ENCODE data around the gene YTHDF1.

The YTHDF1 gene

GRCh38 chr20:63214514-63214913 is 1.4 kb downstream of the YTHDF1 start:
- Histone ChIP-seq H3K27ac (ENCODE audit: low read depth, low read length) (no peak overlapping the region), H3K9ac (ENCODE audit: low read length in 5 of 5) (peak overlapping the region in 3 of 5 donors; percentile 78 to 88 (median 83))

DNA sequence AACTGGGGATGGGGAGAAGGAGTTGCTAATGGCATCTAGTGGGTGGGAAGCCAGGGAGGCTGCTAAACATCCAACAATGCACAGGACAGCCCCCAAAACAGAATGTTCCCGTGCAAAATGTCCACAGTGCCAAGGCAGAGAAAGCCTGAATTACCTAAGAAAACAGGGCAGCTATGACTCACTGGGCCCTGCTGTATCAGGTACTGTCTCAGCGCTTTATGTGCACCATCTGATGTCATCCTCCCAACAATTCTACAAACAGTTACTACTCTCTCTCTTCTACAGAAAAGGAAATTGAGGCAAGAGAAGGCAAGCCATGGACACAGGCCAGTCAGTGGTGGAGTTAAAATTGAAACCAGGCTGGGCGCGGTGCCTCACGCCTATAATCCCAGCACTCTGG is 3.1 kb downstream of the YTHDF1 start:
- H3K27ac ChIP-seq (ENCODE audit: low read depth, low read length): no peak overlapping the region
- peak overlapping the region in 1 of 5 donors; percentile 68 for H3K9ac ChIP-seq (ENCODE audit: low read length in 5 of 5)
- peaks cover 4 to 51% (median 36%) of the 10 kb centered on the region in 5 donors for H3K4me1 ChIP-seq (ENCODE audit: control insufficient read depth in 5 of 5, insufficient read depth in 5 of 5, low read length in 5 of 5)
- no peaks in the 10 kb centered on the region for H3K9me3 ChIP-seq (ENCODE audit: control insufficient read depth in 5 of 5, low read length in 5 of 5)
- no peaks in the 10 kb centered on the region for H3K27me3 ChIP-seq (ENCODE audit: control insufficient read depth in 5 of 5, insufficient read depth in 4 of 5, low read length in 5 of 5)
- H3K36me3 ChIP-seq (ENCODE audit: control insufficient read depth in 5 of 5, insufficient read depth in 5 of 5, low read length in 5 of 5): peaks cover 0 to 56% (median 48%) of the 10 kb centered on the region in 5 donors
- H3K4me3 ChIP-seq (ENCODE audit: low read depth in 1 of 5, low read length in 5 of 5): no peak overlapping the region

More at GRCh38 chr20:63214514-63214913, 1.4 kb downstream of the YTHDF1 start:
- Histone ChIP-seq H3K9me3 (ENCODE audit: control insufficient read depth in 5 of 5, low read length in 5 of 5) (no peaks in the 10 kb centered on the region), H3K4me3 (ENCODE audit: low read depth in 1 of 5, low read length in 5 of 5) (peak overlapping the region in 4 of 5 donors; percentile 71 to 87 (median 80)), H3K36me3 (ENCODE audit: control insufficient read depth in 5 of 5, insufficient read depth in 5 of 5, low read length in 5 of 5) (peaks cover 0 to 42% (median 36%) of the 10 kb centered on the region in 5 donors), H3K27me3 (ENCODE audit: control insufficient read depth in 5 of 5, insufficient read depth in 4 of 5, low read length in 5 of 5) (peaks cover 0 to 8% (median 4%) of the 10 kb centered on the region in 5 donors), H3K4me1 (ENCODE audit: control insufficient read depth in 5 of 5, insufficient read depth in 5 of 5, low read length in 5 of 5) (peaks cover 4 to 48% (median 36%) of the 10 kb centered on the region in 5 donors)

- peaks cover 0 to 59% (median 52%) of the 10 kb centered on the region in 5 donors for H3K36me3 ChIP-seq (ENCODE audit: control insufficient read depth in 5 of 5, insufficient read depth in 5 of 5, low read length in 5 of 5)
These were observed 3.6 kb downstream of the YTHDF1 start for GRCh38 chr20:63212393-63212730.

GRCh38 chr20:63210011-63210605 is 5.8 kb downstream of the YTHDF1 start:
- no peaks in the 10 kb centered on the region for H3K9me3 ChIP-seq (ENCODE audit: control insufficient read depth in 5 of 5, low read length in 5 of 5)
- no peak overlapping the region for H3K27ac ChIP-seq (ENCODE audit: low read depth, low read length)
- H3K9ac ChIP-seq (ENCODE audit: low read length in 5 of 5): peak overlapping the region in 1 of 5 donors; percentile 27
- H3K36me3 ChIP-seq (ENCODE audit: control insufficient read depth in 5 of 5, insufficient read depth in 5 of 5, low read length in 5 of 5): peaks cover 0 to 74% (median 69%) of the 10 kb centered on the region in 5 donors
- H3K4me3 ChIP-seq (ENCODE audit: low read depth in 1 of 5, low read length in 5 of 5): no peak overlapping the region
- no peaks in the 10 kb centered on the region for H3K27me3 ChIP-seq (ENCODE audit: control insufficient read depth in 5 of 5, insufficient read depth in 4 of 5, low read length in 5 of 5)
- peaks cover 3 to 45% (median 27%) of the 10 kb centered on the region in 5 donors for H3K4me1 ChIP-seq (ENCODE audit: control insufficient read depth in 5 of 5, insufficient read depth in 5 of 5, low read length in 5 of 5)

More at GRCh38 chr20:63212393-63212730, 3.6 kb downstream of the YTHDF1 start:
- H3K4me3 ChIP-seq (ENCODE audit: low read depth in 1 of 5, low read length in 5 of 5): no peak overlapping the region
- H3K9ac ChIP-seq (ENCODE audit: low read length in 5 of 5): peak overlapping the region in 1 of 5 donors; percentile 68
- H3K27ac ChIP-seq (ENCODE audit: low read depth, low read length): no peak overlapping the region
- no peaks in the 10 kb centered on the region for H3K9me3 ChIP-seq (ENCODE audit: control insufficient read depth in 5 of 5, low read length in 5 of 5)
- H3K4me1 ChIP-seq (ENCODE audit: control insufficient read depth in 5 of 5, insufficient read depth in 5 of 5, low read length in 5 of 5): peaks cover 4 to 51% (median 36%) of the 10 kb centered on the region in 5 donors
- H3K27me3 ChIP-seq (ENCODE audit: control insufficient read depth in 5 of 5, insufficient read depth in 4 of 5, low read length in 5 of 5): no peaks in the 10 kb centered on the region

- peaks cover 3 to 33% (median 19%) of the 10 kb centered on the region in 5 donors for H3K4me1 ChIP-seq (ENCODE audit: control insufficient read depth in 5 of 5, insufficient read depth in 5 of 5, low read length in 5 of 5)
- H3K27ac ChIP-seq (ENCODE audit: low read depth, low read length): no peak overlapping the region
- peaks cover 4 to 85% (median 82%) of the 10 kb centered on the region in 5 donors for H3K36me3 ChIP-seq (ENCODE audit: control insufficient read depth in 5 of 5, insufficient read depth in 5 of 5, low read length in 5 of 5)
- H3K9ac ChIP-seq (ENCODE audit: low read length in 5 of 5): peak overlapping the region in 1 of 5 donors; percentile 14
- H3K9me3 ChIP-seq (ENCODE audit: control insufficient read depth in 5 of 5, low read length in 5 of 5): no peaks in the 10 kb centered on the region
- H3K27me3 ChIP-seq (ENCODE audit: control insufficient read depth in 5 of 5, insufficient read depth in 4 of 5, low read length in 5 of 5): no peaks in the 10 kb centered on the region
- H3K4me3 ChIP-seq (ENCODE audit: low read depth in 1 of 5, low read length in 5 of 5): no peak overlapping the region
These were observed 7.5 kb downstream of the YTHDF1 start for GRCh38 chr20:63208346-63208909.

DNA sequence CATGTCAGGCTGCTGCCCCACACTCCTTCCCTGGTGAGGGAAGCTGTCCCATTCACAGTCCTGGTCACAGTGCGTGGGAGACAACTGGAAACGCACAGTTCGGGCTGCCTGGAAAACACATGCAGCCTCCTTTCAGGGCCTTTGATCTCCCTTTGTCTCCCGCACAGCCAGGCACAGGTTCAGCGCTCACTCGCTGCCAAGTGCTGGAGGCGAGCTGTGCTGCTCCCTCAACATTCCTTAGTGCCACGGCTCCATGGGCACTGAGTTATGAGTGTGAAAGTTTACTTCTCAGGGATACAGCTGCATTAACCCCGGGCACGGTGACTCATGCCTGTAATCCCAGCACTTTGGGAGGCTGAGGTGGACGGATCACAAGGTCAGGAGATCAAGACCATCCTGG is 9.1 kb downstream of the YTHDF1 start:
- Histone ChIP-seq H3K36me3 (ENCODE audit: control insufficient read depth in 5 of 5, insufficient read depth in 5 of 5, low read length in 5 of 5) (peaks cover 4 to 86% (median 82%) of the 10 kb centered on the region in 5 donors), H3K9ac (ENCODE audit: low read length in 5 of 5) (no peak overlapping the region), H3K27ac (ENCODE audit: low read depth, low read length) (no peak overlapping the region), H3K27me3 (ENCODE audit: control insufficient read depth in 5 of 5, insufficient read depth in 4 of 5, low read length in 5 of 5) (no peaks in the 10 kb centered on the region), H3K4me1 (ENCODE audit: control insufficient read depth in 5 of 5, insufficient read depth in 5 of 5, low read length in 5 of 5) (peaks cover 0 to 20% (median 5%) of the 10 kb centered on the region in 5 donors), H3K4me3 (ENCODE audit: low read depth in 1 of 5, low read length in 5 of 5) (no peak overlapping the region), H3K9me3 (ENCODE audit: control insufficient read depth in 5 of 5, low read length in 5 of 5) (no peaks in the 10 kb centered on the region)

DNA sequence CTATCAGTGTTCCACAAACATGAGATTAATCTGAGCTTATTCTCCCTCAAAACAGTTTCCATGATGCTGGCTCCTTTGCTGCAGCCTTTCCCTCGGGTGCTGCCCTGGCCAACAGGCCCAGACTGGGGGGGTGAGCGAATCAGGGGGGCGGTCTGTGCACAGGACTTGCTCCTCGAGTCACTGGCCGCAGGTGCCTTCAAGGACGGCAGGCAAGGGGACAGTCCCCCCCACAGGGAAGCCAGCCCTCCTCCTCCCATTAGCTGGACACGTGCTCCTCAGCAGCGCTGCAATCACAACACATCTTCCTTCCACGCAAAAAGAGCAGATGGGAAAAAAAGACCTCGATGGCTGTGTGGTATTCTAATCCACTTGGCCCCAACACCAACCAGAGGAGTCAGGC is 10.0 kb downstream of the YTHDF1 start:
- Histone ChIP-seq H3K27ac (ENCODE audit: low read depth, low read length) (no peak overlapping the region), H3K9ac (ENCODE audit: low read length in 5 of 5) (no peak overlapping the region), H3K36me3 (ENCODE audit: control insufficient read depth in 5 of 5, insufficient read depth in 5 of 5, low read length in 5 of 5) (peaks cover 4 to 87% (median 76%) of the 10 kb centered on the region in 5 donors)

GRCh38 chr20:63204362-63204761 is 11.6 kb downstream of the YTHDF1 start:
- peaks cover 4 to 87% (median 69%) of the 10 kb centered on the region in 5 donors for H3K36me3 ChIP-seq (ENCODE audit: control insufficient read depth in 5 of 5, insufficient read depth in 5 of 5, low read length in 5 of 5)
- H3K4me1 ChIP-seq (ENCODE audit: control insufficient read depth in 5 of 5, insufficient read depth in 5 of 5, low read length in 5 of 5): peaks cover 0 to 8% (median 3%) of the 10 kb centered on the region in 5 donors
- no peaks in the 10 kb centered on the region for H3K27me3 ChIP-seq (ENCODE audit: control insufficient read depth in 5 of 5, insufficient read depth in 4 of 5, low read length in 5 of 5)
- H3K9me3 ChIP-seq (ENCODE audit: control insufficient read depth in 5 of 5, low read length in 5 of 5): no peaks in the 10 kb centered on the region
- no peak overlapping the region for H3K9ac ChIP-seq (ENCODE audit: low read length in 5 of 5)
- H3K27ac ChIP-seq (ENCODE audit: low read depth, low read length): no peak overlapping the region
- H3K4me3 ChIP-seq (ENCODE audit: low read depth in 1 of 5, low read length in 5 of 5): no peak overlapping the region

More for the DNA sequence above, 10.0 kb downstream of the YTHDF1 start:
- Histone ChIP-seq H3K4me3 (ENCODE audit: low read depth in 1 of 5, low read length in 5 of 5) (no peak overlapping the region), H3K9me3 (ENCODE audit: control insufficient read depth in 5 of 5, low read length in 5 of 5) (no peaks in the 10 kb centered on the region), H3K27me3 (ENCODE audit: control insufficient read depth in 5 of 5, insufficient read depth in 4 of 5, low read length in 5 of 5) (no peaks in the 10 kb centered on the region), H3K4me1 (ENCODE audit: control insufficient read depth in 5 of 5, insufficient read depth in 5 of 5, low read length in 5 of 5) (peaks cover 0 to 18% (median 3%) of the 10 kb centered on the region in 5 donors)

DNA sequence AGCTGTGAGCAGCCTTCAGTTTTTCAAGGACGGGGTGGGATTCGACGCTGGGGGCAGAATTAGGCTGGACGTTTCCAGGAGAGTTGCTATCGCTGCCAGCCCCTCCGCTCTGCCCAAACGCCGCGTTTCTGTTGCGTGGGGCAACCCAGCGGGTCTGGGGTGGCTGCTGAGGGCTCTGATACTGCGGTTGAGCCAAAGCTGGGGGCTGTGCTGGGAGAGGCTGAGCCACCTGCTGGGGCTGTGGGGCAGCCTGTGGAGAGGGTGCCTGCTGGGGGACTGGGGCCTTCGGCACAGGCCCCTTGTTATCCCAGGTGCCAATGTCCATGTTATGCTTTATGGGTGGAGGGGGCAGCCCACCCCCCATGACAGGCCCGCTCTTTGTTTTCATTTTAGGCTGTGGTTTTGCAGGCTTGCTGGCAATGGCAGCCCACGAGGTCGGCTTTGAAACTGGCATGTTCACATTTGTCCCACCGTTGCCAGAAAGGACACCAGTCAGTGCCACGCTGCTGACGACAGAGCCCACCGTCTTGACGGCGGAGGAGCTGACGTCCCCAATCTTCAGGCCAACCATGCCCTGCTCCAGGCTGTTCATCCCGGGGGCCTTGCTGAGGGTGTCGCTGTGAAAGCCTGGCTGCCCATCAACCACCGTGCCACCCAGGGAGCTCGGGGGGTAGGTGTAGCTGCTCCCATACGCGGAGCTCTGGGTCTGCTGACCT is 13.0 kb downstream of the YTHDF1 start:
- H3K9me3 ChIP-seq (ENCODE audit: control insufficient read depth in 5 of 5, low read length in 5 of 5): no peaks in the 10 kb centered on the region
- no peaks in the 10 kb centered on the region for H3K27me3 ChIP-seq (ENCODE audit: control insufficient read depth in 5 of 5, insufficient read depth in 4 of 5, low read length in 5 of 5)
- peaks cover 4 to 78% (median 59%) of the 10 kb centered on the region in 5 donors for H3K36me3 ChIP-seq (ENCODE audit: control insufficient read depth in 5 of 5, insufficient read depth in 5 of 5, low read length in 5 of 5)
- no peak overlapping the region for H3K27ac ChIP-seq (ENCODE audit: low read depth, low read length)
- H3K4me1 ChIP-seq (ENCODE audit: control insufficient read depth in 5 of 5, insufficient read depth in 5 of 5, low read length in 5 of 5): peaks cover 0 to 8% (median 3%) of the 10 kb centered on the region in 5 donors
- H3K9ac ChIP-seq (ENCODE audit: low read length in 5 of 5): no peak overlapping the region
- H3K4me3 ChIP-seq (ENCODE audit: low read depth in 1 of 5, low read length in 5 of 5): no peak overlapping the region

DNA sequence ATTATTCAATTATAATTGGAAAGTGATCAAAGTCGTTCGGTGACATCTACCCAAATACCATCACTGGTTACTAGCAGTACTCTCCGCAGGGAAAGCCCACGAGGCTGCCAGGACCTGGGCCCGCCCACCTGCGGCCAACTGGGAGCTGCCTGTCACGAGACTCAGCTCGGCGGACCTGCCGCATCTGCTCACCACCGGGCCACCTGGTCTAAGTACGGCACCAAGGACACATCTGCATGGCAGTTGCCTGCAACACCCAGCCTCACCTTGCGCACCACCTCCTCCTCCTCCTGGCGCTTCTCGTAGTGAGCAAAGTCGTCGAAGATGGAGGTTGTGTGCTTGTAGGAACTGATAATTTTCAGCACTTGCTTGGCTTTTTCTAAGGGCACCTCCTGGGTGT is 13.9 kb downstream of the YTHDF1 start:
- H3K4me1 ChIP-seq (ENCODE audit: control insufficient read depth in 5 of 5, insufficient read depth in 5 of 5, low read length in 5 of 5): peaks cover 0 to 9% (median 6%) of the 10 kb centered on the region in 5 donors
- peaks cover 4 to 74% (median 60%) of the 10 kb centered on the region in 5 donors for H3K36me3 ChIP-seq (ENCODE audit: control insufficient read depth in 5 of 5, insufficient read depth in 5 of 5, low read length in 5 of 5)
- no peaks in the 10 kb centered on the region for H3K27me3 ChIP-seq (ENCODE audit: control insufficient read depth in 5 of 5, insufficient read depth in 4 of 5, low read length in 5 of 5)
- no peak overlapping the region for H3K4me3 ChIP-seq (ENCODE audit: low read depth in 1 of 5, low read length in 5 of 5)
- H3K9me3 ChIP-seq (ENCODE audit: control insufficient read depth in 5 of 5, low read length in 5 of 5): no peaks in the 10 kb centered on the region
- H3K9ac ChIP-seq (ENCODE audit: low read length in 5 of 5): no peak overlapping the region
- H3K27ac ChIP-seq (ENCODE audit: low read depth, low read length): no peak overlapping the region

All from subcutaneous abdominal adipose tissue (tissue), 5 donors.